Upper lobe of right lung (tissue), 1 donor: ENCODE measurements around the gene CDKN1B. TPM values are rescaled to one million over a fixed set of nuclear protein-coding genes. Genes with fewer than 3 reads are reported as not detected.

ENCODE experiments used
- ATAC-seq: fragments of 200-7000 bp; cut with Tn5 transposase; one replicate; pipeline ENCODE4 v1.9.1; 2020; ENCODE audit warnings: mild to moderate bottlenecking, moderate library complexity
- DNase-seq: peaks from one replicate; pipeline ENCODE4 v3.0.0-alpha.2; 2020
- H3K27ac ChIP-seq: fragments of 200-600 bp; one replicate; pipeline ENCODE4 v1.8.0; 2022
- H3K27me3 ChIP-seq: fragments of 200-600 bp; one replicate; pipeline ENCODE4 v1.8.0; 2022; ENCODE audit warnings: mild to moderate bottlenecking
- H3K36me3 ChIP-seq: fragments of 200-600 bp; one replicate; pipeline ENCODE4 v1.8.0; 2022
- H3K4me1 ChIP-seq: fragments of 200-600 bp; one replicate; pipeline ENCODE4 v1.8.0; 2022
- H3K4me3 ChIP-seq: fragments of 200-600 bp; one replicate; pipeline ENCODE4 v1.8.0; 2022; ENCODE audit warnings: mild to moderate bottlenecking
- H3K9me3 ChIP-seq: fragments of 200-600 bp; one replicate; pipeline ENCODE4 v1.8.0; 2022
- CTCF ChIP-seq: fragments of 200-600 bp; IDR thresholded peaks from one replicate; pipeline ENCODE4 v1.8.0; 2022; ENCODE audit warnings: antibody characterized with exemption
- intact Hi-C: fragments of 100-400 bp; cut with DNase I; formaldehyde crosslinking; loops from one replicate; pipeline ENCODE4 v1.11.0; 2022
- total RNA-seq: library from RNA; stranded (reverse); fragmentation: NEBNext Ultra II Directional; extraction: Animal tissue kit (Norgen Biotek cat#: 25700); gene quantifications from one replicate; pipeline ENCODE4 v1.2.1, GENCODE V29; 2021
- donor health status: DM: no; HTN: yes; CAD: no; lungs with severe emphysema.

Gene CDKN1B
- total RNA-seq, 1 donor from 2014 or later = 51.4 TPM

GRCh38 chr12:12676605-12677004, 40.6 kb upstream of the CDKN1B start:
- ATAC-seq = no peak
- H3K36me3 ChIP-seq = no peaks in the 10 kb centered on the region
- DNase-seq = no peak
- H3K4me3 ChIP-seq = no peak overlapping the region
- no peaks in the 10 kb centered on the region for H3K4me1 ChIP-seq
- intact Hi-C loops = no loop called here
- TF ChIP-seq CTCF = no peak
- H3K9me3 ChIP-seq = no peaks in the 10 kb centered on the region
- H3K27ac ChIP-seq = no peak overlapping the region
- H3K27me3 ChIP-seq = no peaks in the 10 kb centered on the region

DNA sequence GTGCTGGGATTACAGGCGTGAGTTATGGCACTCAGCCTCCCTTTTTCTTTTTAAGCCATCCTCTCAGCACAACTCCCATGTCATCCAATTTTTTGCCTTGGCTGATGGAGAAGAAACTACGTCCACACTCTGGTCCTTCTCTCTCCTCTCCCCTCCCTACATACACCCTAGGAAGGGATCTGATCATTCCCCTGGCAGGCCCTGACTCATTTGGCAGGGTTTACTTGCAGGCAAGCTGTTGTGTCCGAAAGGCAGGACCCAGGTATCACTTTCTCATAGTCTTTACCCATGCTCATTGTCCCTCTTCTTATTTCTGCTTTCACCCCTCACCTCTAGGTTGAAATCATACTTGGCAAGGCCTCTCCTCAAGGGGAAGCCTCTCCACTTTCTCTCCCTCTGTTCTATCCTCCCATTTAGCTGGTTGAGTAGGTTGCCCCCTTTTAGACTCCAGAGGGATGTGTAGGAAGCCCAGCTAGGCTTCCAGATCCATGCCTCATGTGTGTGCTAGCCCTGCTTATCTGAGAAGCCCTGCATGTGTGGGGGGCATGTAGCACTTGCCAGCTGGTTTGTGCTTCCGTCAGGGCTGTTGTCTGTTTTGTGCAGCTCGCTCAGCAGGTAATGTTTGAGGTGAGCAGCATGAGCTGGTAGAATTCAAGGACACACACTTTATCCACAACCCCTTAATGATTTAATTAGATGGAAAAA, 36.0 kb upstream of the CDKN1B start:
- Histone ChIP-seq H3K9me3 (no peaks in the 10 kb centered on the region), H3K27ac (no peak overlapping the region), H3K4me3 (no peak overlapping the region), H3K36me3 (no peaks in the 10 kb centered on the region), H3K27me3 (no peaks in the 10 kb centered on the region), H3K4me1 (no peaks in the 10 kb centered on the region)
- intact Hi-C loops = no loop called here
- TF ChIP-seq CTCF = no peak
- ATAC-seq = no peak
- no peak for DNase-seq

DNA sequence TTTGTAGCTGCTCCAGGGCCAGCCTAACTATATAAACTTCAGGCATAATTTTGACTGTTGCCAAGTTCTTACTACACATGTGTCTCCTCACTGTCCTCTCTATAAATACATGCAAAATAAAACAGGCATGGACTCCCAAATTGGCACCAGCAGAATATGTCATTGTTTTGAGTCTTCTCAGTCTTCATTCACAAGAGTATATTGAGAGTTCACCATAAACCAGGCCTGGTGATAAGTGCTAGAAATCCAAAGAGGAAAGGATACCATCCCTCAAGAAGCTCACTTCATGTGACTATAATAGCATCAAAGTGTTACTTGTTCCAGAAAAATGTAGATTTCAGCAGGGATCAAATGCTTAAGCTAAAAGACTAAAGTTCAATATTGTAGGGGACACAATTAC, 34.9 kb upstream of the CDKN1B start:
- no peaks in the 10 kb centered on the region for H3K4me1 ChIP-seq
- no peaks in the 10 kb centered on the region for H3K9me3 ChIP-seq
- DNase-seq (no peak), ATAC-seq (no peak)
- H3K4me3 ChIP-seq = no peak overlapping the region
- no peaks in the 10 kb centered on the region for H3K27me3 ChIP-seq
- TF ChIP-seq CTCF = no peak
- no peak overlapping the region for H3K27ac ChIP-seq
- intact Hi-C loops = no loop called here
- H3K36me3 ChIP-seq = no peaks in the 10 kb centered on the region

GRCh38 chr12:12683136-12683697, 34.0 kb upstream of the CDKN1B start:
- Histone ChIP-seq H3K4me1 (no peaks in the 10 kb centered on the region), H3K27ac (no peak overlapping the region), H3K4me3 (no peak overlapping the region), H3K9me3 (no peaks in the 10 kb centered on the region), H3K27me3 (no peaks in the 10 kb centered on the region), H3K36me3 (no peaks in the 10 kb centered on the region)
- DNase-seq (no peak), ATAC-seq (no peak)
- no peak for TF ChIP-seq CTCF
- intact Hi-C loops = no loop called here

DNA sequence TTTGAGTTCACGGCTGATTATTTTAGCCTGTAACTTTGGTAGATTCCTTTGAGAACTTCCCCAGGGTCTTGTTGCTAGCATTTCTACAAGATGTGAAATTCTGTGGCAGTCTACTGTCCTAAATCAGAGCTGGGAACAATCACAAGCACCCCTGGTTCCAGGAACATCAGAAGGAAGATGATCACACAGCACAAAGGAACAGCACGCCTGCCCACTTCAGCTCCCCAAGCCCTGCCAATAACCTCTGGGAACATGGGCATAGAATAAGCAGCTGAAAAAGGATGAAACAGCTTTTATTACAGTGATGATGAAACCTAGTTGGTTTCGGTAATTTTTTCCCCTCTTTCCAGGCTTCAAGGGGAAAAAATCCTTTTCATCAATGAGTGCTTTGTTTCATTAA, 33.4 kb upstream of the CDKN1B start:
- intact Hi-C loops = no loop called here
- TF ChIP-seq CTCF = no peak
- DNase-seq = no peak

More for the DNA sequence above, 33.4 kb upstream of the CDKN1B start:
- Histone ChIP-seq H3K9me3 (no peaks in the 10 kb centered on the region), H3K4me1 (no peaks in the 10 kb centered on the region), H3K27ac (no peak overlapping the region), H3K27me3 (no peaks in the 10 kb centered on the region), H3K36me3 (no peaks in the 10 kb centered on the region), H3K4me3 (no peak overlapping the region)
- ATAC-seq = no peak
